AG04450 (cell line): ENCODE results near the gene FOXO1. TPM values are rescaled to one million over a fixed set of nuclear protein-coding genes. Genes with fewer than 3 reads are reported as not detected.

Experiments used
- CTCF ChIA-PET: fragments of 300-600, 350-600 bp; formaldehyde crosslinking; extraction: SDS; loops from one replicate; lab custom pipeline; 2022; ENCODE audit warnings: antibody characterized with exemption, inconsistent platforms; lab: Charles Lee
- POLR2A ChIA-PET: fragments of 350-600 bp; formaldehyde crosslinking; extraction: SDS; loops from one replicate; lab custom pipeline; 2021; ENCODE audit warnings: antibody characterized with exemption, inconsistent platforms; lab: Yijun Ruan, JAX
- DNase-seq: peaks from one replicate; pipeline ENCODE4 v3.0.0-alpha.2; 2011; ENCODE audit warnings: low read depth, low spot score
- H3K27ac ChIP-seq: one replicate; pipeline ENCODE4 v1.5.1; 2012; ENCODE audit warnings: low read depth, low read length, control low read depth
- H3K27me3 ChIP-seq: one replicate; pipeline ENCODE4 v1.6.0; 2012; ENCODE audit warnings: low read length; ENCODE audit not compliant: control insufficient read depth, insufficient read depth
- H3K4me3 ChIP-seq: 2 replicates; pipeline ENCODE4 v1.5.1; 2011; ENCODE audit warnings: mild to moderate bottlenecking, low read depth, low read length, control low read depth
- H3K9me3 ChIP-seq: 2 replicates; pipeline ENCODE4 v1.5.1; 2012; ENCODE audit warnings: low read length; ENCODE audit not compliant: control insufficient read depth, insufficient read depth
- CTCF ChIP-seq: IDR thresholded peaks from 2 replicates; pipeline ENCODE4 v1.5.1; 2011; ENCODE audit warnings: low read depth, low read length, control low read depth, inconsistent platforms
- polyA plus RNA-seq: library from polyadenylated mRNA; depleted of rRNA; stranded (reverse); fragments of >200 nt; gene quantifications from 2 replicates; pipeline ENCODE4 v1.2.3, GENCODE V29; 2011

The FOXO1 gene
- polyA plus RNA-seq, 1 experiment = 0.19 TPM

- TF ChIP-seq CTCF = no peak
- peaks cover 2% of the 10 kb centered on the region for H3K27me3 ChIP-seq
- no peak for DNase-seq
- H3K9me3 ChIP-seq = no peaks in the 10 kb centered on the region
- ChIA-PET CTCF (no interaction called here), POLR2A (no interaction called here)
- no peak overlapping the region for H3K27ac ChIP-seq
- H3K4me3 ChIP-seq = no peak overlapping the region
Measured at GRCh38 chr13:40589285-40590109, 76.9 kb downstream of the FOXO1 start.

- no peak overlapping the region for H3K27ac ChIP-seq
- CTCF ChIA-PET = no interaction called here
- POLR2A ChIA-PET = no interaction called here
- no peaks in the 10 kb centered on the region for H3K9me3 ChIP-seq
- no peak overlapping the region for H3K4me3 ChIP-seq
- TF ChIP-seq CTCF = no peak
- DNase-seq = no peak
- peaks cover 2% of the 10 kb centered on the region for H3K27me3 ChIP-seq
Measured at GRCh38 chr13:40588101-40588500, 78.3 kb downstream of the FOXO1 start.

- Histone ChIP-seq H3K27ac (no peak overlapping the region), H3K27me3 (peaks cover 2% of the 10 kb centered on the region), H3K9me3 (no peaks in the 10 kb centered on the region), H3K4me3 (no peak overlapping the region)
- no peak for TF ChIP-seq CTCF
- ChIA-PET CTCF (no interaction called here), POLR2A (no interaction called here)
- DNase-seq = no peak
Measured at GRCh38 chr13:40586886-40587565, 79.4 kb downstream of the FOXO1 start.

GRCh38 chr13:40585911-40586471 is 80.5 kb downstream of the FOXO1 start:
- Histone ChIP-seq H3K27ac (no peak overlapping the region), H3K27me3 (peaks cover 2% of the 10 kb centered on the region), H3K9me3 (no peaks in the 10 kb centered on the region), H3K4me3 (no peak overlapping the region)
- no peak for TF ChIP-seq CTCF
- ChIA-PET POLR2A (no interaction called here), CTCF (no interaction called here)
- DNase-seq = no peak

- POLR2A ChIA-PET = no interaction called here
- no peaks in the 10 kb centered on the region for H3K9me3 ChIP-seq
- H3K4me3 ChIP-seq = no peak overlapping the region
- no peak overlapping the region for H3K27ac ChIP-seq
- no peak for DNase-seq
- CTCF ChIA-PET = no interaction called here
- no peak for TF ChIP-seq CTCF
- no peaks in the 10 kb centered on the region for H3K27me3 ChIP-seq
Measured at GRCh38 chr13:40583738-40584137, 82.7 kb downstream of the FOXO1 start.
